Uterus (tissue), 4 donors: ENCODE data around the gene CCDC38. TPM values are rescaled to one million over a fixed set of nuclear protein-coding genes. Genes with fewer than 3 reads are reported as not detected.

ENCODE experiments used
- DNase-seq, 2 donors: peaks; one replicate each; pipeline ENCODE4 v3.0.0-alpha.2; 2019 to 2020
- H3K27ac ChIP-seq, 2 donors: fragments of 200-600 bp; sonication (generic); 1 replicate in 1 of 2; 2 replicates in 1 of 2; pipeline ENCODE4 v1.5.1; 2016 to 2018
- H3K27me3 ChIP-seq, 2 donors: fragments of 200-600 bp; sonication (generic); one replicate each; pipeline ENCODE4 v1.5.1; 2018 to 2019; ENCODE audit warnings: control low read depth in 1 of 2
- H3K36me3 ChIP-seq, 2 donors: fragments of 200-600 bp; sonication (generic); one replicate each; pipeline ENCODE4 v1.5.1; 2019; ENCODE audit warnings: control low read depth in 1 of 2
- H3K4me1 ChIP-seq, 2 donors: fragments of 200-600 bp; sonication (generic); one replicate each; pipeline ENCODE4 v1.5.1; 2018 to 2019; ENCODE audit warnings: control low read depth in 1 of 2
- H3K4me3 ChIP-seq, 2 donors: fragments of 200-600 bp; sonication (generic); 1 replicate in 1 of 2; 2 replicates in 1 of 2; pipeline ENCODE4 v1.5.1; 2018 to 2019; ENCODE audit warnings: mild to moderate bottlenecking in 1 of 2
- H3K9me3 ChIP-seq, 2 donors: fragments of 200-600 bp; sonication (generic); one replicate each; pipeline ENCODE4 v1.5.1; 2019; ENCODE audit warnings: control low read depth in 1 of 2
- CTCF ChIP-seq, 4 experiments: fragments of 200-600 bp in 2 of 4; fragments of 450-650 bp in 2 of 4; sonication (generic) in 2 of 4; IDR thresholded peaks; one replicate each; pipeline ENCODE4 v1.5.1; 2016 to 2019; ENCODE audit warnings: antibody characterized with exemption in 4 of 4, mild to moderate bottlenecking in 2 of 4, moderate library complexity in 1 of 4
- POLR2A ChIP-seq, 2 donors: fragments of 450-650 bp; IDR thresholded peaks; one replicate each; pipeline ENCODE4 v1.6.1; 2016; ENCODE audit warnings: antibody characterized with exemption in 2 of 2, mild to moderate bottlenecking in 1 of 2, moderate library complexity in 1 of 2
- intact Hi-C: fragments of 100-400 bp; cut with DNase I; formaldehyde crosslinking; loops from one replicate; pipeline ENCODE4 v1.15.1; 2023; ENCODE audit warnings: low total_unique reads
- total RNA-seq, 4 donors: library from RNA; depleted of rRNA in 3 of 4; stranded (reverse); fragments of >200 nt in 3 of 4; gene quantifications; one replicate each; pipeline versions ENCODE4 v1.1.0 to v1.2.4, GENCODE V29; 2014 to 2023
- donor health status: DM: yes; HTN: yes; CAD: no.

Gene CCDC38
- total RNA-seq, 4 donors from 2014 or later = 0.49 TPM; not detected in 3

GRCh38 chr12:95836630-95837239 is 105.7 kb downstream of the CCDC38 start:
- Histone ChIP-seq H3K36me3 (no peaks in the 10 kb centered on the region), H3K27ac (no peak overlapping the region), H3K9me3 (no peaks in the 10 kb centered on the region), H3K4me1 (no peaks in the 10 kb centered on the region), H3K4me3 (no peak overlapping the region), H3K27me3 (no peaks in the 10 kb centered on the region)
- TF ChIP-seq POLR2A (IDR thresholded peaks at IDR 0.05) = no peak
- no peak for TF ChIP-seq CTCF (IDR thresholded peaks at IDR 0.05)
- no peak for DNase-seq
- intact Hi-C loops = no loop called here

- Histone ChIP-seq H3K36me3 (no peaks in the 10 kb centered on the region), H3K4me1 (no peaks in the 10 kb centered on the region), H3K27ac (no peak overlapping the region), H3K27me3 (no peaks in the 10 kb centered on the region), H3K9me3 (no peaks in the 10 kb centered on the region), H3K4me3 (no peak overlapping the region)
- DNase-seq = no peak
- intact Hi-C loops = no loop called here
- TF ChIP-seq POLR2A (IDR thresholded peaks at IDR 0.05) = no peak
- TF ChIP-seq CTCF (IDR thresholded peaks at IDR 0.05) = no peak
These were observed 106.2 kb downstream of the CCDC38 start for GRCh38 chr12:95836185-95836609.

- no peak for DNase-seq
- intact Hi-C loops = no loop called here
- H3K36me3 ChIP-seq = no peaks in the 10 kb centered on the region
- no peak overlapping the region for H3K4me3 ChIP-seq
- TF ChIP-seq CTCF (IDR thresholded peaks at IDR 0.05) = no peak
- TF ChIP-seq POLR2A (IDR thresholded peaks at IDR 0.05) = no peak
- H3K27me3 ChIP-seq = no peaks in the 10 kb centered on the region
- H3K27ac ChIP-seq = no peak overlapping the region
- no peaks in the 10 kb centered on the region for H3K9me3 ChIP-seq
- no peaks in the 10 kb centered on the region for H3K4me1 ChIP-seq
These were observed 107.8 kb downstream of the CCDC38 start for GRCh38 chr12:95834572-95834971.

- H3K4me1 ChIP-seq = no peaks in the 10 kb centered on the region
- TF ChIP-seq POLR2A (IDR thresholded peaks at IDR 0.05) (no peak), CTCF (IDR thresholded peaks at IDR 0.05) (no peak)
- no peak for DNase-seq
- no peaks in the 10 kb centered on the region for H3K27me3 ChIP-seq
- no peaks in the 10 kb centered on the region for H3K36me3 ChIP-seq
- H3K4me3 ChIP-seq = no peak overlapping the region
- H3K27ac ChIP-seq = no peak overlapping the region
- intact Hi-C loops = no loop called here
- H3K9me3 ChIP-seq = no peaks in the 10 kb centered on the region
These were observed 111.9 kb downstream of the CCDC38 start for GRCh38 chr12:95830335-95831089.

- Histone ChIP-seq H3K27me3 (no peaks in the 10 kb centered on the region), H3K4me1 (no peaks in the 10 kb centered on the region), H3K27ac (no peak overlapping the region), H3K36me3 (no peaks in the 10 kb centered on the region), H3K4me3 (no peak overlapping the region), H3K9me3 (no peaks in the 10 kb centered on the region)
- TF ChIP-seq POLR2A (IDR thresholded peaks at IDR 0.05) (no peak), CTCF (IDR thresholded peaks at IDR 0.05) (no peak)
- intact Hi-C loops = no loop called here
- DNase-seq = no peak
These were observed 113.0 kb downstream of the CCDC38 start for GRCh38 chr12:95829395-95829794.
